ENCODE data around the gene XKR3. TPM values are rescaled to one million over a fixed set of nuclear protein-coding genes. Genes with fewer than 3 reads are reported as not detected.
"Not testable (repeated sequence)": the region's sequence is repeated elsewhere in the genome, so short reads cannot be mapped to it uniquely, and the experiment has no call there.

The XKR3 gene
- total RNA-seq, 2 donors from 2014 or later, result not detected

DNA sequence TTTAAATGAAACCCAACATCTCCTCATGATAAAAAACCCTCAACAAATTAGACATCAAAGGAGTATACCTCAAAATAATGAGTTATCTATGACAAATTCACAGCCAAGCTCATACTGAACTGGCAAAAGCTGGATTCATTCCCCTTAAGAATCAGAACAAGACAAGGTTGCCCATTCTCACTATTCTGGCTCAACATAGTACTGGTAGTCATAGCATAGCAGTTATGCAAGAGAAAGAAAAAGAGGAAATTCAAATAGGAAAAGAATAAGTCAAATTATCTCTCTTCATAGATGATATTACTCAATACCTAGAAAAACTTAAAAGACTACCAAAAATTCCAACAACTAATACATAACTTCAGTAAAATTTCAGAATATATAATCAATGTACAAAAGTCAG lies 29.4 kb upstream of the XKR3 start:
- no peaks in the 10 kb centered on the region for H3K27me3 ChIP-seq (ENCODE audit: control insufficient read depth, insufficient read depth, low read length, poor library complexity, severe bottlenecking)
- no peaks in the 10 kb centered on the region for H3K36me3 ChIP-seq (ENCODE audit: control insufficient read depth, insufficient read depth, low read length)
- no peak overlapping the region for H3K27ac ChIP-seq (ENCODE audit: low read depth, low read length)
- Mint-ChIP-seq H3K27ac (no peak overlapping the region), H3K4me1 (no peaks in the 10 kb centered on the region), H3K27me3 (ENCODE audit: insufficient read depth) (no peaks in the 10 kb centered on the region), H3K9me3 (no peaks in the 10 kb centered on the region), H3K36me3 (ENCODE audit: low read depth) (no peaks in the 10 kb centered on the region), H3K4me3 (no peak overlapping the region)
- no peak for DNase-seq
- no peak overlapping the region for H3K9ac ChIP-seq (ENCODE audit: extremely low read depth, low read length, poor library complexity, severe bottlenecking)
- peaks cover 18% of the 10 kb centered on the region for H3K9me3 ChIP-seq (ENCODE audit: control insufficient read depth, low read length)
- H3K4me1 ChIP-seq (ENCODE audit: control insufficient read depth, insufficient read depth, low read length), result no peaks in the 10 kb centered on the region
- H3K4me3 ChIP-seq (ENCODE audit: low read length), result no peak overlapping the region
- TF ChIP-seq, protein P1, sequence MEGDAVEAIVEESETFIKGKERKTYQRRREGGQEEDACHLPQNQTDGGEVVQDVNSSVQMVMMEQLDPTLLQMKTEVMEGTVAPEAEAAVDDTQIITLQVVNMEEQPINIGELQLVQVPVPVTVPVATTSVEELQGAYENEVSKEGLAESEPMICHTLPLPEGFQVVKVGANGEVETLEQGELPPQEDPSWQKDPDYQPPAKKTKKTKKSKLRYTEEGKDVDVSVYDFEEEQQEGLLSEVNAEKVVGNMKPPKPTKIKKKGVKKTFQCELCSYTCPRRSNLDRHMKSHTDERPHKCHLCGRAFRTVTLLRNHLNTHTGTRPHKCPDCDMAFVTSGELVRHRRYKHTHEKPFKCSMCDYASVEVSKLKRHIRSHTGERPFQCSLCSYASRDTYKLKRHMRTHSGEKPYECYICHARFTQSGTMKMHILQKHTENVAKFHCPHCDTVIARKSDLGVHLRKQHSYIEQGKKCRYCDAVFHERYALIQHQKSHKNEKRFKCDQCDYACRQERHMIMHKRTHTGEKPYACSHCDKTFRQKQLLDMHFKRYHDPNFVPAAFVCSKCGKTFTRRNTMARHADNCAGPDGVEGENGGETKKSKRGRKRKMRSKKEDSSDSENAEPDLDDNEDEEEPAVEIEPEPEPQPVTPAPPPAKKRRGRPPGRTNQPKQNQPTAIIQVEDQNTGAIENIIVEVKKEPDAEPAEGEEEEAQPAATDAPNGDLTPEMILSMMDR (conservative IDR thresholded peaks at IDR 0.05), result no peak

DNA sequence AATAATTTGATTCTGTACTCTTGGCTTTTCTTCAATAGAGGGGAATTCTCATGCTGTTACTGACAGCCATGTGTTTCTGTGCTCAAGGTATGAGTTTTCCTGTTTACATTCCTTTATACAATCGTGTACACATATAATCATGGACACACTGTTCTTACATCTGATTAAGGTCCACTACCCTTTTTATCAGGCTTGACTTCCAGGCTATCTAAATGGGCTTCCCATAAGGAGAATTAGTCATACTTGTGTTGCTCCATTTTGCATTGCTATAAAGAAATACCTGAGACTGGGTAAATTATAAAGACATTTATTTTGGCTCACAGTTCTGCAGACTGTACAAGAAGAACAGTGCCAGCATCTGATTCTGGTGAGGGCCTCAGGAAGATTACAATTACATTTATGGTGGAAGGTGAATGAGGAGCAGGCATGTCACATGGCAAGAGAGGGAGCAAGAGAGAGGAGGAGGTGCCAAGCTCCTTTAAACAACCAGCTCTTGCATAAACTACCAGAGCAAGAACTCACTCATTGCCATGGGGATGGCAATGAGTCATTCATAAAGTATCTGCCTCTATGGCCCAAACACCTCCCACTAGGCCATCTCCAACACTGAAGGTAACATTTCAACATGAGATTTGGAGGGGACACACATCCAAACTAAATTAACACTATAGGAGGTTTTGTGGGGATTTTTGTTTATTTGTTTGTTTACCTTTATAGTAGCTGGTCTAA lies 26.2 kb upstream of the XKR3 start:
- not testable (repeated sequence) for H3K9me3 Mint-ChIP-seq; H3K4me1 Mint-ChIP-seq; H3K27ac Mint-ChIP-seq; H3K36me3 Mint-ChIP-seq (ENCODE audit: low read depth); H3K27me3 ChIP-seq (ENCODE audit: control insufficient read depth, insufficient read depth, low read length, poor library complexity, severe bottlenecking); DNase-seq; H3K9ac ChIP-seq (ENCODE audit: extremely low read depth, low read length, poor library complexity, severe bottlenecking); H3K4me3 ChIP-seq (ENCODE audit: low read length); H3K27me3 Mint-ChIP-seq (ENCODE audit: insufficient read depth); H3K4me3 Mint-ChIP-seq; H3K4me1 ChIP-seq (ENCODE audit: control insufficient read depth, insufficient read depth, low read length); H3K36me3 ChIP-seq (ENCODE audit: control insufficient read depth, insufficient read depth, low read length); H3K27ac ChIP-seq (ENCODE audit: low read depth, low read length)
- WGBS, 2 experiments (ENCODE audit: insufficient coverage in 1 of 2, insufficient read length in 1 of 2), result 79 to 100% methylated on average over 1 of the region's 1 CpG
- H3K9me3 ChIP-seq (ENCODE audit: control insufficient read depth, low read length), result peaks cover 28% of the 10 kb centered on the region

DNA sequence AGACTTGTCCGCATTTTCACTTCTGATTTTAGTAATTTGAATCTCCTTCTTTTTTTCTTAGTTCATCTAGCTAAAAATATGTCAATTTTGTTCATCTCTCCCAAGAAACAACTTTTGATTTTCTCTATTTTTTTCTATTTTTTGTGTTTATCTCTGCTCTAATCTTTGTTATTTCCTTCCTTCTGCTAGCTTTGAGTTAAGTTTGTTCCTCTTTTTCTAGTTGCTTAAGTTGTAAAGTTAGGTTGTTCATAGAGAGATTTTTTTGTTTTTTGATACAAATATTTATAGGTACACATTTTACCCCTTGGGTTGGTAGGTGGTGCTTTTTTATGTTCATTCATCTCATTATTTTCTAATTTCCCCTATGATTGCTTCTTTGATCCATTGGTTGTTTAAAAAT lies 22.1 kb upstream of the XKR3 start:
- TF ChIP-seq, protein P1 (conservative IDR thresholded peaks at IDR 0.05), result no peak
- Histone ChIP-seq H3K27me3 (ENCODE audit: control insufficient read depth, insufficient read depth, low read length, poor library complexity, severe bottlenecking) (no peaks in the 10 kb centered on the region), H3K9me3 (ENCODE audit: control insufficient read depth, low read length) (peaks cover 26% of the 10 kb centered on the region), H3K9ac (ENCODE audit: extremely low read depth, low read length, poor library complexity, severe bottlenecking) (no peak overlapping the region), H3K4me3 (ENCODE audit: low read length) (no peak overlapping the region), H3K36me3 (ENCODE audit: control insufficient read depth, insufficient read depth, low read length) (no peaks in the 10 kb centered on the region), H3K27ac (ENCODE audit: low read depth, low read length) (no peak overlapping the region), H3K4me1 (ENCODE audit: control insufficient read depth, insufficient read depth, low read length) (no peaks in the 10 kb centered on the region)
- no peaks in the 10 kb centered on the region for H3K4me1 Mint-ChIP-seq
- H3K9me3 Mint-ChIP-seq, result peaks cover 12% of the 10 kb centered on the region
- DNase-seq, result no peak
- no peaks in the 10 kb centered on the region for H3K36me3 Mint-ChIP-seq (ENCODE audit: low read depth)
- no peak overlapping the region for H3K27ac Mint-ChIP-seq
- H3K4me3 Mint-ChIP-seq, result no peak overlapping the region
- no peaks in the 10 kb centered on the region for H3K27me3 Mint-ChIP-seq (ENCODE audit: insufficient read depth)
- WGBS, 2 experiments (ENCODE audit: insufficient coverage in 1 of 2, insufficient read length in 1 of 2), result 56% methylated on average over 1 of the region's 1 CpG; no CpG with 5 or more reads in 1 of the 2 experiments

DNA sequence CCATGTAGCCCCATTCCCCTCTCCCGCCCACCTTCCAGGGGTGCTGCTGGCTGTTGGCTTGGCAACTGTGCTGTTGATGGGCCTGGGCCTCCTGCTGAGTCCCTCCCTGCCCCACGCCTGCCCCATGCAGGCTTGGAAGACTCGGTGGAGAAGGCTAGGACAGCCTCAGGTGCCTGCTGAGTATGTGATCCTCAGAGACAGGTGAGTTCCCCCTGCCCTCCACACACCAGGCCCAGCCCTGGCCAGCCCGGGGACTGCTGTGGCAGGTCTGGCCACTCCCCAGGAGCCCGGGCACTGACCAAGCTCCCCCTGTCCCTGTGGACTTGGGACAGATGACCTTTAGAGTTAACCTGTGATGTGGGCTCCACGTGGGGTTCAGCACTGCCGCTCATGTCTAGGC lies 20.7 kb upstream of the XKR3 start:
- Histone ChIP-seq H3K4me3 (ENCODE audit: low read length) (no peak overlapping the region), H3K27ac (ENCODE audit: low read depth, low read length) (no peak overlapping the region), H3K4me1 (ENCODE audit: control insufficient read depth, insufficient read depth, low read length) (no peaks in the 10 kb centered on the region), H3K9ac (ENCODE audit: extremely low read depth, low read length, poor library complexity, severe bottlenecking) (no peak overlapping the region), H3K36me3 (ENCODE audit: control insufficient read depth, insufficient read depth, low read length) (no peaks in the 10 kb centered on the region), H3K9me3 (ENCODE audit: control insufficient read depth, low read length) (peaks cover 20% of the 10 kb centered on the region), H3K27me3 (ENCODE audit: control insufficient read depth, insufficient read depth, low read length, poor library complexity, severe bottlenecking) (no peaks in the 10 kb centered on the region)
- H3K36me3 Mint-ChIP-seq (ENCODE audit: low read depth), result no peaks in the 10 kb centered on the region
- H3K27me3 Mint-ChIP-seq (ENCODE audit: insufficient read depth), result no peaks in the 10 kb centered on the region
- WGBS, 2 experiments (ENCODE audit: insufficient coverage in 1 of 2, insufficient read length in 1 of 2), result 63 to 89% methylated on average over 3 to 7 of the region's 7 CpGs
- DNase-seq, result no peak
- no peaks in the 10 kb centered on the region for H3K4me1 Mint-ChIP-seq
- TF ChIP-seq, protein P1 (conservative IDR thresholded peaks at IDR 0.05), result no peak
- no peak overlapping the region for H3K27ac Mint-ChIP-seq
- no peak overlapping the region for H3K4me3 Mint-ChIP-seq
- peaks cover 12% of the 10 kb centered on the region for H3K9me3 Mint-ChIP-seq
